ENCODE measurements around the gene KRT15.

KRT15 gene

GRCh38 chr17:41500131-41500911 lies 18.4 kb downstream of the KRT15 start:
- no peak for DNase-seq

DNA sequence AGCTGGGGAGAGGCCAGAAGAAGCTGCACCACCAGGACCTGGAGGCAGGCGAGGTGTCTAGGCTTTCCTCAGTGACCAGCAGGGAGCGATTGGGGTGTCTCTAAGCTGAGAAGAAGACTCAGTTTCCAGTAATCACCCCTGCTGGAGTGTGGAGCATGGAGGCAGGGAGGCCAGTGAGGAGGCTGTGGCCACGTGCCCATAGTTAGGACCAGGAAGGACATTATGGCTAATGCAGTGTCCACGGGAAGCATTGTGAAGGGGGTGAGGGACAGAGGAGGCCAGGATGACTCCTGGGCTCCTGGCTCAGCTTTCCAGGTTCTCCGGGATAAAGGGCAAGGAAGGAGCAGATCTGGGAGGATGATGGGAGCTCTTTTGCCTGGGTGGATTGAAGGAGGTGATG lies 19.0 kb downstream of the KRT15 start:
- no peak for DNase-seq

- no peak for DNase-seq
Observed at GRCh38 chr17:41498276-41498675, 20.4 kb downstream of the KRT15 start.

- peak; percentile 34 for DNase-seq
Observed at GRCh38 chr17:41496803-41497484, 21.7 kb downstream of the KRT15 start.

DNA sequence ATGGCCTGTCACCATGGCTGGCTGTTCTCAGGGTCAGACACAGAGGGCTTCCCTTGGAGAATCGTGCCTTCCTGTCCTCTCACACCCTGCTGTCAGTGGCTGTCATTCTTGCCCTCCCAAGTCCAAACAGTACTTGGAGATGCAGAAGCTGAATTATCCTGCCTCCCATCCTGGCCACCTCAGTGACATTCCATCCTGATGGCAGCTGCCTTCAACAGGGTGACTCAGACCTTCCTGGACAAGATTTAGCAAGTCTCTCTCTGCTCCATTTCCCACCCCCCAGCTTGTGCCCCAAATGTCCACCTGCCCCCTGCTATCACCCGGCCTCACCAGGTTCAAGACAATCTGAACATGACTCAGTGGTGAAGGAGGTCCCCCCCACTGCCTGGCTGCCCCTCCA lies 24.2 kb downstream of the KRT15 start:
- no peak for DNase-seq

DNA sequence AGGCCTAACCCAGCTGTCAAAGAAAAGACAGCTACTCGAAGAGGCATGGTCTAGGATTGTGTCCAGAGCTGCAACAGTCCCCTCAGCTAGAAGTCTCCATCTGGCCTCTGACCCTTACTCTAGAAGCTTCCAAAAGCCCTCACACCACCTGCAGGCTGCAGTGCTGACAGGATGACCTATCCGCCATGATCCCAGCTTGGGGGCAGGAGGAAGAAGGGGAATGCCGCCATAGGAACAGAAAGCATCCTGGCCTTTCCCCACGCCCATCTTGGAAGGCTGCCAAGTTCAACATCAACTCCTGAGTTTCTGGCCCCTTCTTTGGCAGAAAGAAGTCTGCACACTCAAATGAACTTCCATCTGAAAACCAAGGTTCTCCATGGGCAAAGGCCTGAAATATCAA lies 25.9 kb downstream of the KRT15 start:
- DNase-seq, result no peak

GRCh38 chr17:41492351-41492750 lies 26.3 kb downstream of the KRT15 start:
- no peak for DNase-seq

GRCh38 chr17:41491476-41491875 lies 27.2 kb downstream of the KRT15 start:
- no peak for DNase-seq

GRCh38 chr17:41490000-41490990 lies 28.4 kb downstream of the KRT15 start:
- DNase-seq, result no peak

GRCh38 chr17:41489531-41489930 lies 29.2 kb downstream of the KRT15 start, which contains the start of gene KRT36:
KRT36 (minus strand) TSS chr17:41489910; CDS start chr17:41489864, 46 bp downstream.
- no peak for DNase-seq

- no peak for DNase-seq
Observed at GRCh38 chr17:41486809-41487530, 31.7 kb downstream of the KRT15 start.

- no peak for DNase-seq
Observed at GRCh38 chr17:41486316-41486715, 32.4 kb downstream of the KRT15 start.

GRCh38 chr17:41484920-41485904 lies 33.5 kb downstream of the KRT15 start:
- DNase-seq, result no peak

DNA sequence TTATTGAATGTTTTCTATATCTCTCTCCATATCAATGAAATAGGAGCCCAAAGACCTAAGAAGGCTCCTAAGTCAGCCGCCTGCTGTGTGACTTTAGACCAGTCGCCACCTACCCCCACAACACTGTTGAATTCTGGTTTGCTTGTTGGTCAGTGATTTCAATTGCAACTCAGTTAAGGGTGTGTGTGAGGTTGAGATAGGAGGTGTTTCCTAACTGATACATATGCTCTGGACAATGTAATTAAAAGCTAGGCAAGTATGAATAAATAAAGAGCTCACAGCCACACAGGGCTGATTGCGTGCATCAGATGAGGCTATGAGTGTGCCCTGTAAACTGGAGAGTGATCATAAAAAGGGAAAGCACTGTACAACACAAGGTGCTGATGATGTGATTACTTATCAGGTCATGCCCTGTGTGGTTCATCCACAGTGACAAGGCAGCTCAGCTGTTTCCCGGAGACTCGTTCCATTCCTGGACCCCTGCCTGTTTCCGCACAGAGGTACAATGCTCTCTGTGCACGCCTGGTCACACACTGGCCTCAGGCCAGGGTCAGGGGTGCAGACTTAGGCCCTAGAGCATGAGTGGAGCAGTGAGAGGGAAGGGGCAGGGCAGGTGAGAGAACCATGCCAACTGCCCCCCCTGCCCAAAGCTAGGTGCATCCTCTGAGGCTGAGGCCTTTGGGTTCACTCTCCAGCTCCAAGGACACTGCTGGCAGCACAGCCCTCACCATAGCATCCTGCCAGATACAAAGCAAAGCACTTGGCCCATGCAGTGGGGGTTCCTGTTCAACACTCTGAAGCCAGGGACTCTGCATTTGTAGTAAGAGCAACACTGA lies 34.5 kb downstream of the KRT15 start:
- DNase-seq, result no peak

DNA sequence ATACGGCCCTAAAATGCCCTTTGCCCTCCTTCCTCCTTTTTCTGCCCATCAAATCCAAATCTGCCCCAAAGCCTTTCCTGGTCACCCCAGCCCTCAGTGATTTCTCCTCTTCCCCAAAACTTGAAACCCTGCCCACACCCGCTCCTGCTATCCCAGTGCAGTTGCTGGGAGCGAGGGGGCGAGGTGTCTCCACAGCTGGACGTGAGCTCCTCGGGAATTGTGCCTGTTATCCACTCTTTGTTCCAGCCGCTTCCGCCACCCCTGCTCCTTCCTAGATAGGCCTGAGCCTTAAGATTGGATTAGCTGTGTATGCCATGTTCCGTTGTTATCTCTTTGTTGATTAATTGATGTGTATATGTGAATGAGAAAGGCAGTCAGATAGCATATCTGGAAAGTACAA lies 35.2 kb downstream of the KRT15 start:
- no peak for DNase-seq

DNA sequence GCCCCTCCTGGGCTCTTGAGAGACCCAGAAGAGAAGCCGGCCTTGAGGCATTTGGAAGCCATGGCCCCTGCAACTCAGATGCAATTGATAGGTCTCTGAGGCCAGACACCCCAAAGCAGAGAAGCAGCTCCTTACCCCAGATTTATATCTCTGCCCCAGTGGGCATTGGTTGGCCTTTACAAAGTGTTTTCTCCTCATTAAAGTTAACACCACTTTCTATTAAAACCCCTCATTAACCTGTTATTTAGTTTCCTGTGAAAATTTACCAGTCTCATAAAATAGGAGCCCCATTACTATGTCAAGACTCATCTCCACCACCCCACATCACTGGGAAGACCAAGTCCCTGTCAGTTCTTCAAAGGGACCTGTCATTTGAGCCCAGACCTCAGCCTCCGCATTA lies 37.7 kb downstream of the KRT15 start, which contains the start of gene KRT35:
TSS of gene KRT35 (minus strand) at position 116 of the 400 bp plus-strand sequence. CDS start at position 62, 54 bp downstream.
- no peak for DNase-seq

- DNase-seq, result no peak
Observed at GRCh38 chr17:41480581-41480980, 38.1 kb downstream of the KRT15 start.

DNA sequence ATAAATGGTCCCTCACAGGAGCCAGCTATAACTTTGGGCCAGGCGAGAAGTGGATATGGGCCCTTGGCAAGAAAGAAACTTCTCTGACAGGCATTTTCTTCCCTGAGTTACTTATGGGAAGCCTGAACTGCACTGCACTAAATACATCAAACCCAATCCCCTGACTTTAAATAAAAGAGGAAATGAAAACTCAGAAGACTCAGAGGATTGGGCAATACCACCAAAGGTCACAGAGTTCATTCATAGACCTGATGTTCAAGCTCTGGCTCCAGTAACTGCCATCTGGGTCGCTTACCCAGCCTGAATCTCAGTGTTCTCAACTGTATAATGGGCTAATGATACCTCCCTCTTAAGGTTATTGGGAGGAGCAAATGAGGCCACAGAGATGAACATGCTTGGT lies 38.6 kb downstream of the KRT15 start:
- DNase-seq, result no peak

DNA sequence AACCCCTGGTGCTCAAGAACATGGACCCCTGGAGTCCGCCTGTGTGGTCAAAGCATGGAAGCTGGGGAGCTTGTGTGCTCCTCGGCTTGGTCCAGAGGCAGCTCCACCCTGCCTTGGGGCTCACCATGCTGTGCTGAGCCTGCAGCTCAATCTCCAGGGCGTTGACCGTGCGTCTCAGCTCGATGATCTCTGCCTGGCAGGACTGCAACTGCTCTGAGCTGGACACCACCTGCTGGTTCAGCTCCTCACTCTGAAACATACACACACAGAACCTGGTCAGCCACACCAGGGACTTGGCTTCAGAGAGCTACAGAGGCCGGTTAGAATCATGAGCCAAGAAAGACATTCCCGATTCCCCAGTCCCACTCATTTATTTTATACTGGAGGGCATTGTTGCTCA lies 40.5 kb downstream of the KRT15 start:
- DNase-seq, result no peak

Measured in SHP77 treated with DMSO at 0.1 percent for 48 hours (cell line).